Measurements from ENCODE around the gene PINLYP.

PINLYP gene

DNA sequence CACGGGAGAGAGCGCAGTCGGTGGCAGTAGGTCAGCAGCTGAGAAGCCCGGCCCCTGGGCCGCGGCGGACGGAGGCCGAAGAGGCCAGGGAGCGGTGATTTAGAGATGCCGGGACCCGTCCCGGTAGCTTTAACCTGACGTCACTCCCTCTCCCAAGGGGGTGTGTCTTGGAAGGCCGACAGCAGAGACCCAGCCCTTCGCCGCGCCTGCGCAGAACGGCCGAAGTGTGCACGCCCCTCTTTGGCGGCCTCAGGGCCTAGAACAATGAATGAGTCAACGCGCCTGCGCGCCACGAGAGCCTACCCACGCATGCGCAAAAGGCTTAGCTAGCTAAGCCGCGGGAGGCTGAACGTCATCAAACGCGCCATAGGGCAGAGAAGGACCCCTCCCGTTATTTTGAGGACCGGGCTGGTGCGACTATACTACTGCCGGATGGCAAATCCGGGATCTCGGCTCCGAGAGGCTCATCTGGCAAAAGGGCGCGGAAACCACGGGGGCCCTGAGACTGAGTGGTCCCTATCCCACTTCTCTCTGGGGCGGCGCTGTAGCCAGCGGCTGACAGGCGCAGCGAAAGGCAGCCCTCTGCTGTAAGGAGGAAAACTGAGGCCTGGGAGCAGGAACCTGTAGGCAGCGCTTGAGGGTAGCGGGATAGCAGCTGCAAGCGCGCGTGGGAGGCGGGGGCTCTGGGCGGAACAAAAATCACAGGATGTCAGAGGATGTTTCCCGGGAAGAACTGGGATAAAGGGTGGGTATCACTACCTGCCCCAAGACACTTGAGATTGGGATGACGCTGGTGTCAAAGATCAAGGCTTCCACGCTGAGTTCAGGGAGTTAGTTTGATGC is 20.6 kb downstream of the PINLYP start, which contains the start of the genes IRGQ and ZNF576:
Gene IRGQ (minus strand): TSS at position 136 of the 843 bp plus-strand sequence. CDS start 796 bp downstream, outside the sequence.
Gene ZNF576 (plus strand): TSS at position 597 of the 843 bp plus-strand sequence. CDS start 514 bp downstream, outside the sequence.
- H3K4me1 ChIP-seq (ENCODE audit: control extremely low read depth in 1 of 4, control insufficient read depth in 4 of 4, insufficient read depth in 4 of 4, low read length in 3 of 4): peaks cover 23 to 43% (median 36%) of the 10 kb centered on the region in 4 experiments
- POLR2A ChIA-PET: interaction anchor here (0.7 to 2.2 kb wide), 5 partner anchors 14 to 61 kb away, joined by 3 to 6 read pairs (median 3); partner anchors contain the start of genes PINLYP and XRCC1
- H3K27me3 ChIP-seq (replicated peaks in 2 of 5; ENCODE audit: control insufficient read depth in 4 of 5, insufficient read depth in 5 of 5, low read length in 4 of 5): no peaks in the 10 kb centered on the region
- peaks cover 2 to 50% (median 34%) of the 10 kb centered on the region in 4 experiments for H3K36me3 ChIP-seq (ENCODE audit: control insufficient read depth in 4 of 4, insufficient read depth in 4 of 4, low read length in 3 of 4)
- H3K27ac ChIP-seq (ENCODE audit: insufficient read depth in 1 of 2, low read depth in 1 of 2, low read length in 2 of 2, poor library complexity in 1 of 2, severe bottlenecking in 2 of 2): peak within 1 kb of the TSS; percentile 99 to 100
- 0% methylated on average over 46 of the region's 60 CpGs for WGBS (ENCODE audit: insufficient coverage)
- H3K9me3 ChIP-seq (ENCODE audit: control extremely low read depth in 1 of 5, control insufficient read depth in 4 of 5, insufficient read depth in 2 of 5, low read depth in 1 of 5, low read length in 4 of 5): no peaks in the 10 kb centered on the region
- H3K4me3 ChIP-seq (ENCODE audit: control insufficient read depth in 1 of 7, extremely low read depth in 1 of 7, insufficient read depth in 4 of 7, low read depth in 2 of 7, low read length in 6 of 7): peak within 1 kb of the TSS; percentile 74 to 98 (median 92)
- DNase-seq: peak; percentile 99 to 100 (median 99)
- CTCF ChIA-PET: interaction anchor here (1.0 to 14.7 kb wide), 10 partner anchors 9 to 72 kb away, joined by 3 to 247 read pairs (median 6); no protein-coding TSS in a partner anchor

DNA sequence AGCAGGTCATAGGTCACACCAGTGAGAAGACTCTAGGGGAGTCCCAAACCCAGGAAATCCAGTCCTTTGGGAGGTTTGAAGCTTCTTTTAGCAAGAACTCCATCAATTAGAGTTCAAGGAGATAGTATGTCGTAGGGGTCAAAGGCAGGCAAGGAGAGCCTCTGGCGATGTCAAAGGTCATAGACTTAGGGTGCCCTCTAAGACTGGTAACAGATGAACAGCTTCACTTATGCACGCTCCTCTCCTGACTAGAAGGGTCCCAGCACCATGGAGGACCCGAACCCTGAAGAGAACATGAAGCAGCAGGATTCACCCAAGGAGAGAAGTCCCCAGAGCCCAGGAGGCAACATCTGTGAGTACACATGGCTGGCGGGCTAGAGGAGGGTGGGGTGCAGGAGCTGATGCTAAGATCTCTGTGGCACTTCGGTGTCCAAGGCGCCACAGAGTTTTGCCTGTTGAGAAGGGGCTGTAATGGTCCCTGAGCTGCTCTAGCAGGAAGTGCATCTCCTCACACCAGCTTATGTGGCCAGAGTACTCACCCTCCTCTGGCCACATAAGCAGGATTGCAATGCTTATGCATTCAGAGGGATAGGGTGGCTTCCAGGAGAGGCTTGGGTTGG is 21.4 kb downstream of the PINLYP start:
- WGBS (ENCODE audit: insufficient coverage): 32% methylated on average over 6 of the region's 7 CpGs
- Histone ChIP-seq H3K27me3 (replicated peaks in 2 of 5; ENCODE audit: control insufficient read depth in 4 of 5, insufficient read depth in 5 of 5, low read length in 4 of 5) (no peaks in the 10 kb centered on the region), H3K27ac (ENCODE audit: insufficient read depth in 1 of 2, low read depth in 1 of 2, low read length in 2 of 2, poor library complexity in 1 of 2, severe bottlenecking in 2 of 2) (peak overlapping the region; percentile 99 to 100), H3K4me3 (ENCODE audit: control insufficient read depth in 1 of 7, extremely low read depth in 1 of 7, insufficient read depth in 4 of 7, low read depth in 2 of 7, low read length in 6 of 7) (peak overlapping the region; percentile 45 to 98 (median 86)), H3K9me3 (ENCODE audit: control extremely low read depth in 1 of 5, control insufficient read depth in 4 of 5, insufficient read depth in 2 of 5, low read depth in 1 of 5, low read length in 4 of 5) (no peaks in the 10 kb centered on the region), H3K36me3 (ENCODE audit: control insufficient read depth in 4 of 4, insufficient read depth in 4 of 4, low read length in 3 of 4) (peaks cover 2 to 50% (median 37%) of the 10 kb centered on the region in 4 experiments), H3K4me1 (ENCODE audit: control extremely low read depth in 1 of 4, control insufficient read depth in 4 of 4, insufficient read depth in 4 of 4, low read length in 3 of 4) (peaks cover 23 to 43% (median 36%) of the 10 kb centered on the region in 4 experiments)
- no peak for DNase-seq
- POLR2A ChIA-PET: interaction anchor here (0.7 kb wide), 1 partner anchor 43 kb away, joined by 3 read pairs; no protein-coding TSS in a partner anchor
- CTCF ChIA-PET: interaction anchor here (0.9 to 14.7 kb wide), 8 partner anchors 8 to 129 kb away, joined by 3 to 247 read pairs (median 6); no protein-coding TSS in a partner anchor

DNA sequence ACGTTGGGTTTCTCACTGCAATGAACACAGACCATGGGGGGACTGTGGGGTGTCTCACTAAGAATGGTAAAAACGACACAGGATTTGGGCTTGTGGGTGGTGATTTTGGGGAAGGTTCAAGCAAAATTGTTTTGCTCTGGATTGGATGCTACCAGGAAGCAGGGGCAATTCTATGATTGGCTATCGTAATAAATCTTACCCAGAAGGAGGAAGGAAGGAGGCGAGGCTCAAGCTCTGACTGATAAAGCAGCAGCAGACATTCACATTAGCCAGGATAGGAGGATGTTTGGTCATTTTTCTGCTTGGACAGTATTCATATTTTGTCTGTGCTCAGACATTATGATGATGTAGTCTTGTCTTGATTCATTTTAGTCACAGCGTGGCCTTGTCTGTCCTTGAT is 22.3 kb downstream of the PINLYP start:
- DNase-seq: peak in 2 of 3 donors; percentile 54 to 58
- POLR2A ChIA-PET: interaction anchor here (1.0 kb wide), 1 partner anchor 94 kb away, joined by 3 read pairs; no protein-coding TSS in a partner anchor

DNA sequence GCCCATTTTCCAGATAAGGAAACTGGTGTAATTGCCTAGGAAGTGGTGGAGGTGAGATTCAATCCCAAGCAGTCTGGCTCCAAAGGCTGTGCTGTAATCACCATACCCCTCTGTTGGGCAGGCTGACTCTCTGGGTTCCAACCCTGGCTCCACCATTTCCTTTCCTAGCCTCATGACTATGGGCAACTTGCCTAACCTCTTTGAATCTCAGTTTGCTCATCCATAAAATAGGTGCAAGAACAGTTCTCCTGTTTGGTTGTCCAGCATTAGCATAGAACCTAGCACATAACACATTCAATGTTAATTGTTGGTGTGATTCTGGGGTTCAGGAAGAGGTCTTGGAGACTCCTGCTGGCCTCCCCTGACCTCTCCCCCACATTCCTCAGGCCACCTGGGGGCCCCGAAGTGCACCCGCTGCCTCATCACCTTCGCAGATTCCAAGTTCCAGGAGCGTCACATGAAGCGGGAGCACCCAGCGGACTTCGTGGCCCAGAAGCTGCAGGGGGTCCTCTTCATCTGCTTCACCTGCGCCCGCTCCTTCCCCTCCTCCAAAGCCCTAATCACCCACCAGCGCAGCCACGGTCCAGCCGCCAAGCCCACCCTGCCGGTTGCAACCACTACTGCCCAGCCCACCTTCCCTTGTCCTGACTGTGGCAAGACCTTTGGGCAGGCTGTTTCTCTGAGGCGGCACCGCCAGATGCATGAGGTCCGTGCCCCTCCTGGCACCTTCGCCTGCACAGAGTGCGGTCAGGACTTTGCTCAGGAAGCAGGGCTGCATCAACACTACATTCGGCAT is 23.0 kb downstream of the PINLYP start:
- H3K4me3 ChIP-seq (ENCODE audit: control insufficient read depth in 1 of 7, extremely low read depth in 1 of 7, insufficient read depth in 4 of 7, low read depth in 2 of 7, low read length in 6 of 7): peak overlapping the region in 1 of 7 experiments; percentile 86
- ChIA-PET CTCF (interaction anchor here (1.0 to 14.7 kb wide), 6 partner anchors 8 to 127 kb away, joined by 3 to 247 read pairs (median 4); no protein-coding TSS in a partner anchor), POLR2A (interaction anchor here (1.0 kb wide), 1 partner anchor 95 kb away, joined by 3 read pairs; no protein-coding TSS in a partner anchor)
- H3K36me3 ChIP-seq (ENCODE audit: control insufficient read depth in 4 of 4, insufficient read depth in 4 of 4, low read length in 3 of 4): peaks cover 2 to 44% (median 28%) of the 10 kb centered on the region in 4 experiments
- H3K27me3 ChIP-seq (replicated peaks in 2 of 5; ENCODE audit: control insufficient read depth in 4 of 5, insufficient read depth in 5 of 5, low read length in 4 of 5): no peaks in the 10 kb centered on the region
- DNase-seq: no peak
- H3K27ac ChIP-seq (ENCODE audit: insufficient read depth in 1 of 2, low read depth in 1 of 2, low read length in 2 of 2, poor library complexity in 1 of 2, severe bottlenecking in 2 of 2): peak overlapping the region in 1 of 2 experiments; percentile 100
- no peaks in the 10 kb centered on the region for H3K9me3 ChIP-seq (ENCODE audit: control extremely low read depth in 1 of 5, control insufficient read depth in 4 of 5, insufficient read depth in 2 of 5, low read depth in 1 of 5, low read length in 4 of 5)
- H3K4me1 ChIP-seq (ENCODE audit: control extremely low read depth in 1 of 4, control insufficient read depth in 4 of 4, insufficient read depth in 4 of 4, low read length in 3 of 4): peaks cover 23 to 43% (median 36%) of the 10 kb centered on the region in 4 experiments
- WGBS (ENCODE audit: insufficient coverage): 96% methylated on average over 18 of the region's 19 CpGs

More for the DNA sequence above, 22.3 kb downstream of the PINLYP start:
- Histone ChIP-seq H3K27ac (ENCODE audit: insufficient read depth in 1 of 2, low read depth in 1 of 2, low read length in 2 of 2, poor library complexity in 1 of 2, severe bottlenecking in 2 of 2) (peak overlapping the region in 1 of 2 experiments; percentile 100), H3K27me3 (replicated peaks in 2 of 5; ENCODE audit: control insufficient read depth in 4 of 5, insufficient read depth in 5 of 5, low read length in 4 of 5) (no peaks in the 10 kb centered on the region), H3K4me3 (ENCODE audit: control insufficient read depth in 1 of 7, extremely low read depth in 1 of 7, insufficient read depth in 4 of 7, low read depth in 2 of 7, low read length in 6 of 7) (peak overlapping the region in 6 of 7 experiments; percentile 83 to 98 (median 89)), H3K9me3 (ENCODE audit: control extremely low read depth in 1 of 5, control insufficient read depth in 4 of 5, insufficient read depth in 2 of 5, low read depth in 1 of 5, low read length in 4 of 5) (no peaks in the 10 kb centered on the region), H3K36me3 (ENCODE audit: control insufficient read depth in 4 of 4, insufficient read depth in 4 of 4, low read length in 3 of 4) (peaks cover 2 to 49% (median 34%) of the 10 kb centered on the region in 4 experiments), H3K4me1 (ENCODE audit: control extremely low read depth in 1 of 4, control insufficient read depth in 4 of 4, insufficient read depth in 4 of 4, low read length in 3 of 4) (peaks cover 23 to 43% (median 36%) of the 10 kb centered on the region in 4 experiments)
- CTCF ChIA-PET: interaction anchor here (0.9 to 14.7 kb wide), 8 partner anchors 7 to 128 kb away, joined by 3 to 247 read pairs (median 4); no protein-coding TSS in a partner anchor
- WGBS (ENCODE audit: insufficient coverage): 17% methylated on average over 3 of the region's 5 CpGs

DNA sequence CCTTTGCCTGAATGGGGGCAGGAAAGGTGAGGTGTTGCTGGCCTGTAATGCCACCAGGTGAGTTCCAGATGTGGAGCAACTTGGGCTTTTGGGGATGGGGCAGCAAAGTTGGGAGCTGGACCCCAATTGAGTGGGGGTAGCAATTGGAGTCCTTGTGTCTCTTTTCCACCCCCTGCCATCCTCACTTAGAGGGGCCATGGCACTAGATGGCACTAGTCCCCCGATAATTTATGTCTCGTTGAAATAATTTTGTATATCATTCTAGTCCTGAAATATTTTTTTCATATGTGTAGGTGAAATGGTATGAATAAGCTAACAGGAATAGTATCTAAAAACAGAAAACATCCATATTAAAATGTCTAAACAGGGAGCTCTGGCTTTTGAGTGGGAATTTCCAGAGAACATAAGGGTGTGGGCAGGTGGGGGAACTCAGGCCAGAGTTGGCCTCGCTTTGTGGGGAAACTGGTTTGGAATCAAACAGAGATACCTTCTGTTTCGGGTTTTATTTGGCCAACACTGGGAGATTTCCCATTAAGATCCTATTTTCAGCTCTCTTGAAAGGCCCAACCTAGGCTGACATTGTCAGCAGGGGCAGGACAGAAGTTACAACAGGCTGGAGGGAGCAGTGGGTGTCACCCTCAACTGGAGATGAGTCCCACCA is 24.2 kb downstream of the PINLYP start:
- POLR2A ChIA-PET: no interaction called here

More for the DNA sequence above, 24.2 kb downstream of the PINLYP start:
- Histone ChIP-seq H3K27me3 (replicated peaks in 2 of 5; ENCODE audit: control insufficient read depth in 4 of 5, insufficient read depth in 5 of 5, low read length in 4 of 5) (no peaks in the 10 kb centered on the region), H3K27ac (ENCODE audit: insufficient read depth in 1 of 2, low read depth in 1 of 2, low read length in 2 of 2, poor library complexity in 1 of 2, severe bottlenecking in 2 of 2) (no peak overlapping the region), H3K9me3 (ENCODE audit: control extremely low read depth in 1 of 5, control insufficient read depth in 4 of 5, insufficient read depth in 2 of 5, low read depth in 1 of 5, low read length in 4 of 5) (no peaks in the 10 kb centered on the region), H3K4me3 (ENCODE audit: control insufficient read depth in 1 of 7, extremely low read depth in 1 of 7, insufficient read depth in 4 of 7, low read depth in 2 of 7, low read length in 6 of 7) (no peak overlapping the region), H3K36me3 (ENCODE audit: control insufficient read depth in 4 of 4, insufficient read depth in 4 of 4, low read length in 3 of 4) (peaks cover 2 to 45% (median 30%) of the 10 kb centered on the region in 4 experiments), H3K4me1 (ENCODE audit: control extremely low read depth in 1 of 4, control insufficient read depth in 4 of 4, insufficient read depth in 4 of 4, low read length in 3 of 4) (peaks cover 23 to 36% (median 32%) of the 10 kb centered on the region in 4 experiments)
- CTCF ChIA-PET: interaction anchor here (0.6 to 14.7 kb wide), 8 partner anchors 27 to 189 kb away, joined by 3 to 247 read pairs (median 3); no protein-coding TSS in a partner anchor
- DNase-seq: no peak
- 100% methylated on average over 2 of the region's 4 CpGs for WGBS (ENCODE audit: insufficient coverage)
